HG02943 (cell line): Measurements from ENCODE around the gene PATE1.
"Not testable (repeated sequence)": the region's sequence is repeated elsewhere in the genome, so short reads cannot be mapped to it uniquely, and the experiment has no call there.

ENCODE experiments used
- ATAC-seq: cut with Tn5 transposase; IDR thresholded peaks from one replicate; pipeline ENCODE4 v1.9.1; 2021; ENCODE audit warnings: mild to moderate bottlenecking, low read depth, moderate library complexity; ENCODE audit not compliant: unreplicated experiment

Gene PATE1

GRCh38 chr11:125745979-125746378 is at the start of gene PATE1:
PATE1 (plus strand) TSS chr11:125746279; CDS start chr11:125746305, 26 bp downstream.
- ATAC-seq: no peak

- no peak for ATAC-seq
These were observed 45.0 kb upstream of the PATE1 start for GRCh38 chr11:125701018-125701610.

- no peak for ATAC-seq
These were observed 44.0 kb upstream of the PATE1 start for GRCh38 chr11:125701858-125702621.

GRCh38 chr11:125704686-125705085 is 41.4 kb upstream of the PATE1 start:
- ATAC-seq: not testable (repeated sequence)

- no peak for ATAC-seq
These were observed 25.3 kb upstream of the PATE1 start for GRCh38 chr11:125720781-125721180.

GRCh38 chr11:125724125-125724524 is 22.0 kb upstream of the PATE1 start:
- ATAC-seq: no peak

- no peak for ATAC-seq
These were observed 17.1 kb upstream of the PATE1 start for GRCh38 chr11:125728969-125729368.

- no peak for ATAC-seq
These were observed 5.5 kb upstream of the PATE1 start for GRCh38 chr11:125740617-125741016.

- ATAC-seq: no peak
These were observed 2.4 kb upstream of the PATE1 start for GRCh38 chr11:125743681-125744080.

GRCh38 chr11:125750629-125751028 is 4.5 kb downstream of the PATE1 start:
- no peak for ATAC-seq

- ATAC-seq: no peak
These were observed 10.0 kb downstream of the PATE1 start for GRCh38 chr11:125756050-125756449.

GRCh38 chr11:125762445-125762844 is 16.4 kb downstream of the PATE1 start:
- ATAC-seq: no peak

GRCh38 chr11:125763483-125763882 is 17.4 kb downstream of the PATE1 start:
- no peak for ATAC-seq

- ATAC-seq: no peak
These were observed 20.2 kb downstream of the PATE1 start for GRCh38 chr11:125766251-125766650.

- no peak for ATAC-seq
These were observed 22.4 kb downstream of the PATE1 start for GRCh38 chr11:125768336-125769046.

GRCh38 chr11:125770583-125770982 is 24.5 kb downstream of the PATE1 start:
- ATAC-seq: no peak

- ATAC-seq: no peak
These were observed 26.9 kb downstream of the PATE1 start for GRCh38 chr11:125772834-125773505.

GRCh38 chr11:125773516-125773915 is 27.4 kb downstream of the PATE1 start:
- ATAC-seq: no peak

- ATAC-seq: no peak
These were observed 31.2 kb downstream of the PATE1 start for GRCh38 chr11:125777309-125777708.

GRCh38 chr11:125778728-125779127 is 32.6 kb downstream of the PATE1 start, which contains the start of gene PATE2:
PATE2 (minus strand) TSS chr11:125778828; CDS start chr11:125778773, 55 bp downstream.
- ATAC-seq: no peak

- no peak for ATAC-seq
These were observed 38.6 kb downstream of the PATE1 start for GRCh38 chr11:125784678-125785077.
